ENCODE results near the gene PDSS2. TPM values are rescaled to one million over a fixed set of nuclear protein-coding genes. Genes with fewer than 3 reads are reported as not detected.

The PDSS2 gene
- total and polyA plus RNA-seq, 4 donors: 6.6 to 19.8 (median 15.6) TPM

DNA sequence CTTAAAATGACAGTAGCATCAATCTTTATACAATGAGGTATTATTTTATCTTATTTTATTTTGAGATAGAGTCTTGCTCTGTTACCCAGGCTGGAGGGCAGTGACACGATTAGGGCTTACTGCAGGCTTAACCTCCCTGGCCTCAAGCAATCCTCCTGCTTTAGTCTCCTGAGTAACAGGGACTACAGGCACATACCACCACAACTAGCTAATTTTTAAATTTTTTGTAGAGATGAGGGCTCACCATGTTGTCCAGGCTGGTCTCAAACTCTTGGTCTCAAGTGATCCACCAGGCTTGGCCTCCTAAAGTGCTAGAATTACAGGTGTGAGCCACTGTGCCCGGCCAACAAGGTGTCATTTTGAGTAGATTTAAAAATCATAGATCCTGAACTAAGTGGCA, 125.9 kb downstream of the PDSS2 start:
- peaks cover 0 to 5% (median 0%) of the 10 kb centered on the region in 4 donors for H3K36me3 ChIP-seq (ENCODE audit: control insufficient read depth in 4 of 4, insufficient read depth in 4 of 4, low read length in 4 of 4)
- H3K27me3 ChIP-seq (ENCODE audit: control insufficient read depth in 3 of 3, insufficient read depth in 3 of 3, low read length in 2 of 3): no peaks in the 10 kb centered on the region
- TF ChIP-seq, protein P1, sequence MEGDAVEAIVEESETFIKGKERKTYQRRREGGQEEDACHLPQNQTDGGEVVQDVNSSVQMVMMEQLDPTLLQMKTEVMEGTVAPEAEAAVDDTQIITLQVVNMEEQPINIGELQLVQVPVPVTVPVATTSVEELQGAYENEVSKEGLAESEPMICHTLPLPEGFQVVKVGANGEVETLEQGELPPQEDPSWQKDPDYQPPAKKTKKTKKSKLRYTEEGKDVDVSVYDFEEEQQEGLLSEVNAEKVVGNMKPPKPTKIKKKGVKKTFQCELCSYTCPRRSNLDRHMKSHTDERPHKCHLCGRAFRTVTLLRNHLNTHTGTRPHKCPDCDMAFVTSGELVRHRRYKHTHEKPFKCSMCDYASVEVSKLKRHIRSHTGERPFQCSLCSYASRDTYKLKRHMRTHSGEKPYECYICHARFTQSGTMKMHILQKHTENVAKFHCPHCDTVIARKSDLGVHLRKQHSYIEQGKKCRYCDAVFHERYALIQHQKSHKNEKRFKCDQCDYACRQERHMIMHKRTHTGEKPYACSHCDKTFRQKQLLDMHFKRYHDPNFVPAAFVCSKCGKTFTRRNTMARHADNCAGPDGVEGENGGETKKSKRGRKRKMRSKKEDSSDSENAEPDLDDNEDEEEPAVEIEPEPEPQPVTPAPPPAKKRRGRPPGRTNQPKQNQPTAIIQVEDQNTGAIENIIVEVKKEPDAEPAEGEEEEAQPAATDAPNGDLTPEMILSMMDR (IDR thresholded peaks at IDR 0.05; ENCODE audit: control extremely low read depth, extremely low read depth): no peak
- H3K27ac ChIP-seq (ENCODE audit: low read depth in 1 of 2, low read length in 1 of 2): no peak overlapping the region
- no peak overlapping the region for H3K9ac ChIP-seq (ENCODE audit: insufficient read depth in 1 of 2, low read length in 2 of 2)
- WGBS, 2 donors: 96 to 100% methylated on average over 2 of the region's 2 CpGs
- H3K4me1 ChIP-seq (ENCODE audit: control insufficient read depth in 5 of 5, insufficient read depth in 5 of 5, low read length in 5 of 5): peaks cover 0 to 4% (median 0%) of the 10 kb centered on the region in 5 donors
- no peak for ATAC-seq (ENCODE audit: insufficient read depth, low FRiP score)
- DNase-seq: no peak
- H3K9me3 ChIP-seq (ENCODE audit: control insufficient read depth in 4 of 4, insufficient read depth in 3 of 4, low read length in 3 of 4): no peaks in the 10 kb centered on the region
- H3K4me3 ChIP-seq: no peak overlapping the region

DNA sequence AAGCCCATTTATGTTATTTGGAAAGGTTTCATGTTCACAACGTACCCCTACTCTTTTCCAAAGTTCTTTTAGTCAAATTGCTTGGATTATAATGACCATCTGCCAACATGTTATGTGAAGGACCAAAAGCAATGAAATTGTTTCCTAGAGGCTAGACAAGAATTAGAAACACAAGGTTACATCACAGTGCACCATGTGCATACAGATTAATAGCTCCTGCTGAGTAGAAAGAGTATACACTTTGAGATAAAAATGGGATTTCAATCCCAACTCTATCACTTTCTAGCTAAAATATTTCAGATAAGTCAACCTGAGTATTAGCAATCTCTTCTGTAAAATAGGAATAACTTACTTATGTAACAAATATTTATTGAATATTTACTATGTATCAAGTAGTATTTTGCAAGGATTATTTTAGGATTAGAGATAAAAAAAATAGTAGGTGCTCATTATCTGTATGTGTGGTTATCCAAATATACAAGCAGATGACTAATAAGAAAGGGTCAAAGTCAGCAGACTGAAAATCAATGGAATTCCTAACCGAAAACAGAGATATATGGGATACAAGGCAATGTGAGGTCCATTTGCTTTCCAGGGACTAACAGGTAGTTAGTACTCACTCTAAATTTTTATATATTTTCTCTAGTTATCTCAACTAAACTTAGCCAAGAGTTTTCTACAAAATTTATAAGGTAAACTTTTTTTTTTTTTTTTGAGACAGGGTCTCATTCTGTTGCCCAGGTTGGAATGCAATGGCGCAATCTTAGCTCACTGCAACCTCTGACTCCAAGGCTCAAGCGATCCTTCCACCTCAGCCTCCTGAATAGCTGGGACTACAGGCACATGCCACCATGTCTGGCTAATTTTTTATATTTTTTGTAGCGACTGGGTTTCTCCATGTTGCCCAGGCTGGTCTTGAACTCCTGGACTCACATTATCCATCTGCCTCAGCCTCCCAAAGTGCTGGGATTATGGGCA, 127.7 kb downstream of the PDSS2 start:
- H3K27me3 ChIP-seq (ENCODE audit: control insufficient read depth in 3 of 3, insufficient read depth in 3 of 3, low read length in 2 of 3): no peaks in the 10 kb centered on the region
- no peak overlapping the region for H3K27ac ChIP-seq (ENCODE audit: low read depth in 1 of 2, low read length in 1 of 2)
- H3K9me3 ChIP-seq (ENCODE audit: control insufficient read depth in 4 of 4, insufficient read depth in 3 of 4, low read length in 3 of 4): no peaks in the 10 kb centered on the region
- peaks cover 0 to 4% (median 0%) of the 10 kb centered on the region in 5 donors for H3K4me1 ChIP-seq (ENCODE audit: control insufficient read depth in 5 of 5, insufficient read depth in 5 of 5, low read length in 5 of 5)
- 94 to 95% methylated on average over 5 of the region's 5 CpGs for WGBS, 2 donors
- DNase-seq: no peak
- TF ChIP-seq, protein P1 (IDR thresholded peaks at IDR 0.05; ENCODE audit: control extremely low read depth, extremely low read depth): no peak
- no peak overlapping the region for H3K9ac ChIP-seq (ENCODE audit: insufficient read depth in 1 of 2, low read length in 2 of 2)
- H3K4me3 ChIP-seq: no peak overlapping the region
- peaks cover 0 to 5% (median 0%) of the 10 kb centered on the region in 4 donors for H3K36me3 ChIP-seq (ENCODE audit: control insufficient read depth in 4 of 4, insufficient read depth in 4 of 4, low read length in 4 of 4)
- ATAC-seq (ENCODE audit: insufficient read depth, low FRiP score): no peak

DNA sequence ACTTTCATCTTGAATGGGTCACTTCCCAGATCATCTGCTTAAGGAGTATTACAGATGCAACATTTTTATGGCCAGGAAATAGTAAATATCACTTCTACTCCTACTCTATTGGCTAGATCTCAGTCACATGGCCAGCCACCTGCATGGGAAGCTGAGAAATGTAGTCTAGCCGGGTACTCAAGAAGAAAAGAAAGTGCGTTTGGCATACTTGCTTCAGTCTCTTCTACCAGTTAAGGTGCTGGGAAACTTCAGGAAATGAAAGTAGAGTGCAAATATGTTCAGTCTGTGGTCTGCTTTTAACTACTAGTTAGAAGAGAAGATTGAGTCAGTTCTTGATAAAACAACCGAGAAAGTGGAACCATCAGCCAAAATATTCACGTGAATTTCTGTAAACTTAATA, 129.2 kb downstream of the PDSS2 start:
- H3K4me3 ChIP-seq: no peak overlapping the region
- H3K36me3 ChIP-seq (ENCODE audit: control insufficient read depth in 4 of 4, insufficient read depth in 4 of 4, low read length in 4 of 4): peaks cover 0 to 5% (median 0%) of the 10 kb centered on the region in 4 donors
- no peak overlapping the region for H3K9ac ChIP-seq (ENCODE audit: insufficient read depth in 1 of 2, low read length in 2 of 2)
- H3K9me3 ChIP-seq (ENCODE audit: control insufficient read depth in 4 of 4, insufficient read depth in 3 of 4, low read length in 3 of 4): no peaks in the 10 kb centered on the region
- ATAC-seq (ENCODE audit: insufficient read depth, low FRiP score) (peak; percentile 80), DNase-seq (peak; percentile 58 to 82 (median 62))
- peaks cover 0 to 4% (median 0%) of the 10 kb centered on the region in 5 donors for H3K4me1 ChIP-seq (ENCODE audit: control insufficient read depth in 5 of 5, insufficient read depth in 5 of 5, low read length in 5 of 5)
- no peak overlapping the region for H3K27ac ChIP-seq (ENCODE audit: low read depth in 1 of 2, low read length in 1 of 2)
- TF ChIP-seq, protein P1 (IDR thresholded peaks at IDR 0.05; ENCODE audit: control extremely low read depth, extremely low read depth): no peak
- no peaks in the 10 kb centered on the region for H3K27me3 ChIP-seq (ENCODE audit: control insufficient read depth in 3 of 3, insufficient read depth in 3 of 3, low read length in 2 of 3)
- WGBS, 2 donors: 60 to 86% methylated on average over 4 of the region's 4 CpGs

All from lung (tissue), 12 donors.